GM12864 (cell line): Measurements from ENCODE around the gene KIF18B.
"Not testable (repeated sequence)": the region's sequence is repeated elsewhere in the genome, so short reads cannot be mapped to it uniquely, and the experiment has no call there.

Experiments used
- DNase-seq: peaks from one replicate; pipeline ENCODE4 v3.0.0-alpha.2; 2011; ENCODE audit warnings: low read depth
- H3K4me3 ChIP-seq: 2 replicates; pipeline ENCODE4 v1.5.1; 2011; ENCODE audit warnings: mild to moderate bottlenecking, low read depth, low read length, control low read depth
- CTCF ChIP-seq: IDR thresholded peaks from 2 replicates; pipeline ENCODE4 v1.5.1; 2011; ENCODE audit warnings: low read depth, mild to moderate bottlenecking, moderate library complexity, low read length, control low read depth, inconsistent platforms; ENCODE audit errors: missing control alignments

KIF18B gene

DNA sequence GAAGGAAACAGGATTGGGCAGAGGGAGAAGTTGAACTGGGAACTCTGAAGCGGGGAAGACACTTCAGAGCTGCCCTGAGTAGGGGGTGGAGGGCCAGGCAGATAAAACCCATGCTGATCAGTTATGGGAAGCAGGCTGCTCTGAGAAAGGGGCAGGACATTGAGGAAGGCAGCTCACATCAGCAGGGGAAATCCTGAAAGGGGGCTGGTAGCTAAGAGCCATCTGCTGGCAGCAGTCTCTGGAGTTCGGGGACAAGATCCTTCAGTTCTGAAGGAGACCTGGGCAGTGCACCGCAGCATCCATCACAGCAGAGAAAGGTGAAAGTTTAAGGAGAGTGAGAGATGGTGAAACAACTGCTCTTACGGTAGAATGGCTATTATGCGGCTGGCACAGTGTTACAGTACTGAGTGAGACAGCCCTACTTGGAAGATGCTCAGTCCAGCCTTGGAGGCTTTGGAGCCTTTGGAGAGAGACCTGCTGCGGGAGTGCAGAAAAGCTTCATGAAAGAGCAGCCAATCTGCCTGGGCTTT, 5.4 kb upstream of the KIF18B start:
- no peak for TF ChIP-seq CTCF
- DNase-seq: no peak
- H3K4me3 ChIP-seq: no peak overlapping the region

DNA sequence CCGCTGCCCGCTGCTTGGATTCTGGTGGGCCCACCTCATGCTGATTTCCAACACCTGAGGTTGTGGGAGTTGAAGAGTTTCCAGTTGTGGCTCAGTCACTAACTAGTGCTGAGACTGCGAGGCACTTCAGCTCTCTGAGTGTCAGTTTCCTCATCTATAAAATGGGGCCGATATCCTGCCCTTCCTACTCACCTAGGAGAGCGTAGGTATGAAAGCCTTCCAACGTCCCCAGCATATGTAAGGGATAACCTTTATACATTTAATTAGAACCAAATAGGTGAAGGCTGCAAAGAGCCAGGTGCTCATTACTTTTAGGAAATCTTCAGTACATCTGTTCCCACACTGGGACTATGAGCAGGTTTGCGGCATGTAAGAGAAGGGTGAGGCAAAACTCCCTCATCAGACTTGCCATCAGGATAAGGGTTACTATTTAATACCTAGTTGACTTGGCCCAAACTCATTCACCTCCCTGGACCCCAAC, 782 bp upstream of the KIF18B start:
- H3K4me3 ChIP-seq: peak overlapping the region; percentile 65
- TF ChIP-seq CTCF: no peak

DNA sequence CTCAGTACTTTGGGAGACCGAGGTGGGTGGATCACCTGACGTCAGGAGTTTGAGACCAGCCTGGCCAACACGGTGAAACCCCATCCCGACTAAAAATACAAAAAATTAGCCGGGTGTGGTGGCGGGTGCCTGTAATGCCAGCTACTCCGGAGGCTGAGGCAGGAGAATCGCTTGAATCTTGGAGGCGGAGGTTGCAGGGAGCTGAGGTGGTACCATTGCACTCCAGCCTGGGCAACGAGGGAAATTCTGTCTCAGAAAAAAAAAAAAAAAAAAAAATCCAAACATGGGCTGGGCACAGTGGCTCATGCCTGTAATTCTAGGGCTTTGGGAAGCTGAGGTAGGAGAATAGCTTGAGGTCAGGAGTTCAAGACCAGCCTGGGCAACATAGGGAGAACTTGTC, 1.9 kb downstream of the KIF18B start:
- DNase-seq, H3K4me3 ChIP-seq: not testable (repeated sequence)

More for the DNA sequence above, 782 bp upstream of the KIF18B start:
- DNase-seq: no peak

- TF ChIP-seq CTCF: no peak
- DNase-seq: no peak
- H3K4me3 ChIP-seq: no peak overlapping the region
Measured at GRCh38 chr17:44942456-44942855, 5.1 kb downstream of the KIF18B start.

DNA sequence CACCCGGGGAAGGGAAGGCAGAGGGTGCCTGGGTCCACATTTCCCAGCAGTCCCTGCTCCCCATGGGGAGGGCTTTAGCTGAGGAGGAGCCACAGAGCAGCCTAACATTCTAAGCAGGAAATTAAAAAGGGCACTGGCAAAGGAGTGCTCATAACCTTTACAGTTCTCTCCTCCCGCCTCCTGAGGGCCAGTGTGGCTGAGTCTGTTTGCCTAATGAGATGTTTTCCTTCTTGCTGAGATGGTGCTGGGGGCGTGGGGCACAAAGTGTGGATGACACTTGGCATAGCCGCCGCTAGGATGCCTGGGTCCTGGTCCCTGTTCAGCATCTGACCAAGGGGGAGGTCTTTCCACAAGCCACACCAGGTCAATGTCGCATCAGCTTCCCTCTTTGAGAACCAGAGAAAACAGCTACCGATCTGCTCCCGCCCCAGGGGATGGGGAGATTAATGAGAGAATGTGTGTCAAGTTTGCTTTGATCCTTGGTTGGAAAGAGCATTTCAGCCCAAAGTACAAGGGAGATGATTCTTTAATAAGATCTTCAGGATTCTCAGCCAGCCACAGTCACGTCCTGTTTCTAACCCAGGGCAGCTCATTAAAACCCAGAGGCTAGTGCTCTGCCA, 5.8 kb downstream of the KIF18B start:
- DNase-seq: no peak
- H3K4me3 ChIP-seq: no peak overlapping the region
- no peak for TF ChIP-seq CTCF

- TF ChIP-seq CTCF: no peak
- H3K4me3 ChIP-seq: no peak overlapping the region
- no peak for DNase-seq
Measured at GRCh38 chr17:44940768-44941167, 6.8 kb downstream of the KIF18B start.

DNA sequence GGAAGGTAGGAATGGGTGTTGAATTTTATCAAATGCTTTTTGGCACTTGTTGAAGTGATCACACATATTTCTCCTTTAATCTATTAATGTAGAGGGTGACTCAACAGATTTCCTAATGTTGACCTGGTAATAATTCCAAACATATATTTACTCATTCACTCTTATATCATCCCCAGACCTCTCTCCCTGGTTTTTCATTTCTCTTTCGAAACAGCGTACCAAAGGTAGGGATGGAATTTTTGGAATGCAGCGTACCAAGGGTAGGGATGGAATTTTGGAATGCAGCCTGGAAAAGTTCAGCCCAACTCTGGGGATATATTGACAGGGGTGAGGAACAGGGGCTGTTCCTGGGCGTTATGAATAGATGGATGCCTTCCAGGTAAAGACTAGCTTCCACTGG, 7.3 kb downstream of the KIF18B start:
- no peak for DNase-seq
- no peak for TF ChIP-seq CTCF
- no peak overlapping the region for H3K4me3 ChIP-seq
